Natural killer cell (primary cell): ENCODE measurements around the gene PACRG. TPM values are rescaled to one million over a fixed set of nuclear protein-coding genes. Genes with fewer than 3 reads are reported as not detected.

Experiments used
- ATAC-seq, 3 donors: fragments of 150-1000 bp in 2 of 3; fragments of 200-7000 bp in 1 of 3; cut with Tn5 transposase; 1 replicate in 1 of 3; 2 replicates in 2 of 3; pipeline ENCODE4 v1.10.0; 2021; ENCODE audit warnings: mild to moderate bottlenecking in 2 of 3, moderate library complexity in 2 of 3
- DNase-seq, 2 donors: peaks; one replicate each; pipeline versions ENCODE4 v3.0.0 to v3.0.0-alpha.2; 2013 to 2021; ENCODE audit warnings: mixed read lengths in 1 of 2
- H3K27ac ChIP-seq: one replicate; pipeline ENCODE4 v1.5.1; 2013; ENCODE audit warnings: mild to moderate bottlenecking, low read length
- H3K27me3 ChIP-seq: one replicate; pipeline ENCODE4 v1.6.1; 2013; ENCODE audit warnings: low read length; ENCODE audit not compliant: control insufficient read depth, insufficient read depth
- H3K36me3 ChIP-seq: one replicate; pipeline ENCODE4 v1.6.1; 2013; ENCODE audit warnings: low read length; ENCODE audit not compliant: control insufficient read depth, insufficient read depth
- H3K4me1 ChIP-seq: one replicate; pipeline ENCODE4 v1.6.1; 2013; ENCODE audit warnings: low read length; ENCODE audit not compliant: control insufficient read depth, insufficient read depth
- H3K4me3 ChIP-seq: one replicate; pipeline ENCODE4 v1.5.1; 2013; ENCODE audit warnings: low read length
- H3K9me3 ChIP-seq: one replicate; pipeline ENCODE4 v1.6.1; 2013; ENCODE audit warnings: low read length; ENCODE audit not compliant: control insufficient read depth, insufficient read depth
- H3K27ac Mint-ChIP-seq, 2 donors: one replicate each; pipeline ENCODE4 v1.8.0; 2022; ENCODE audit warnings: mild to moderate bottlenecking in 2 of 2, mixed read lengths in 2 of 2, moderate library complexity in 1 of 2
- H3K27me3 Mint-ChIP-seq, 2 donors: one replicate each; pipeline ENCODE4 v1.8.0; 2022; ENCODE audit warnings: low read depth in 2 of 2, mixed read lengths in 2 of 2
- H3K36me3 Mint-ChIP-seq: one replicate; pipeline ENCODE4 v1.8.0; 2022; ENCODE audit warnings: mixed read lengths
- H3K4me1 Mint-ChIP-seq, 2 donors: one replicate each; pipeline ENCODE4 v1.8.0; 2022; ENCODE audit warnings: mixed read lengths in 2 of 2
- H3K4me3 Mint-ChIP-seq: one replicate; pipeline ENCODE4 v1.8.0; 2022; ENCODE audit warnings: mild to moderate bottlenecking, moderate library complexity, mixed read lengths
- H3K9me3 Mint-ChIP-seq, 2 donors: one replicate each; pipeline ENCODE4 v1.8.0; 2022; ENCODE audit warnings: mixed read lengths in 2 of 2
- CTCF ChIP-seq: fragments of 200-600 bp; IDR thresholded peaks from one replicate; pipeline ENCODE4 v1.8.0; 2022; ENCODE audit warnings: antibody characterized with exemption
- WGBS: methylation state at CpG from one replicate; pipeline ENCODE4 v1.1.7; 2013; ENCODE audit warnings: missing lambda C conversion rate; ENCODE audit not compliant: insufficient coverage; 5-methylcytosine and 5-hydroxymethylcytosine counted together
- intact Hi-C: fragments of 100-400 bp; cut with micrococcal nuclease; formaldehyde crosslinking; loops from one replicate; pipeline ENCODE4 v1.14.2; 2022
- total RNA-seq, 4 donors: library from RNA; stranded (reverse); fragments of 120-200 nt in 1 of 4; gene quantifications; one replicate each; pipeline versions ENCODE4 v1.2.3 to v1.2.4, GENCODE V29; 2013 to 2022

The PACRG gene
- total RNA-seq, 3 donors from 2014 or later (not counting 1 experiment from before 2014, with no cell fraction given) = 0.52 TPM; not detected in 2

GRCh38 chr6:162728706-162729105, 932 bp downstream of the PACRG start:
- peak overlapping the region; percentile 87 to 89 for H3K27ac Mint-ChIP-seq
- peaks cover 11% of the 10 kb centered on the region for H3K4me1 ChIP-seq
- H3K36me3 Mint-ChIP-seq = no peaks in the 10 kb centered on the region
- no peak overlapping the region for H3K4me3 ChIP-seq
- H3K9me3 ChIP-seq = no peaks in the 10 kb centered on the region
- peaks cover 15% of the 10 kb centered on the region in 2 donors for H3K4me1 Mint-ChIP-seq
- no peak for TF ChIP-seq CTCF
- no peaks in the 10 kb centered on the region for H3K27me3 Mint-ChIP-seq
- no peaks in the 10 kb centered on the region for H3K36me3 ChIP-seq
- DNase-seq = peak in 1 of 2 donors; percentile 7
- H3K9me3 Mint-ChIP-seq = no peaks in the 10 kb centered on the region
- H3K27ac ChIP-seq = peak overlapping the region; percentile 74
- H3K27me3 ChIP-seq = no peaks in the 10 kb centered on the region
- WGBS = 100% methylated on average over 1 of the region's 1 CpG
- peak overlapping the region; percentile 72 for H3K4me3 Mint-ChIP-seq
- ATAC-seq = no peak
- intact Hi-C loops = loop anchor here (10.0 kb wide), 1 partner anchor 686 kb away; the partner anchor contains the start of gene QKI

- H3K9me3 Mint-ChIP-seq = no peaks in the 10 kb centered on the region
- H3K4me1 Mint-ChIP-seq = peaks cover 15 to 18% of the 10 kb centered on the region in 2 donors
- H3K4me1 ChIP-seq = peaks cover 11% of the 10 kb centered on the region
- peaks cover 0 to 8% of the 10 kb centered on the region in 2 donors for H3K27me3 Mint-ChIP-seq
- H3K27ac ChIP-seq = no peak overlapping the region
- H3K4me3 Mint-ChIP-seq = no peak overlapping the region
- no CpG with 5 or more reads among the region's 1 CpG for WGBS
- no peaks in the 10 kb centered on the region for H3K27me3 ChIP-seq
- no peaks in the 10 kb centered on the region for H3K36me3 ChIP-seq
- no peak overlapping the region for H3K4me3 ChIP-seq
- DNase-seq = no peak
- intact Hi-C loops = no loop called here
- H3K36me3 Mint-ChIP-seq = no peaks in the 10 kb centered on the region
- TF ChIP-seq CTCF = no peak
- ATAC-seq = no peak
- peak overlapping the region in 1 of 2 donors; percentile 65 for H3K27ac Mint-ChIP-seq
- H3K9me3 ChIP-seq = no peaks in the 10 kb centered on the region
Measured at GRCh38 chr6:162730502-162730901, 2.7 kb downstream of the PACRG start.

DNA sequence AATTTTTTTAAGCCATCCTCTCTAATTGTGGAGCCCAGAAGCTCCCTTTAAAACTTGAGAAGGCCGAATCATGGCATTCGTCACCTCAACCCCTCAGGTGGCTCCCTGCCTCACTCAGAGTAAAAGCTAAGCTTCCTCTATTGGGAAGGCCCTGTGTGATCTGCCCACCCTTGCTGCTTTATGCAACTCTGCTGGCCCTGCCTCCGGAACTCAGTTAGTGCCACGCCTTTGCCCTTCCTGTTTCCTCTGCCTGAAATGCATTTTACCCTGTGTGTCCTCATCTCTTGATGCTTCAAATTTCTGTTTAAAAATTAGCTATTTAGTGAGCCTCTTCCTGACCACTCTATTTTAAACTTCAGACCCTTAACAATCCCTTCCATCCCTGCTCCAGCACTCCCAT, 5.7 kb downstream of the PACRG start:
- 67% methylated on average over 4 of the region's 4 CpGs for WGBS
- no peaks in the 10 kb centered on the region for H3K27me3 ChIP-seq
- no peak overlapping the region for H3K27ac Mint-ChIP-seq
- H3K4me3 Mint-ChIP-seq = no peak overlapping the region
- ATAC-seq (no peak), DNase-seq (peak in 1 of 2 donors; percentile 35)
- H3K27ac ChIP-seq = no peak overlapping the region
- no peak for TF ChIP-seq CTCF
- no peak overlapping the region for H3K4me3 ChIP-seq
- peaks cover 3 to 11% of the 10 kb centered on the region in 2 donors for H3K27me3 Mint-ChIP-seq
- H3K36me3 Mint-ChIP-seq = no peaks in the 10 kb centered on the region
- H3K36me3 ChIP-seq = no peaks in the 10 kb centered on the region
- no peaks in the 10 kb centered on the region for H3K9me3 Mint-ChIP-seq
- intact Hi-C loops = no loop called here
- peaks cover 1 to 5% of the 10 kb centered on the region in 2 donors for H3K4me1 Mint-ChIP-seq
- no peaks in the 10 kb centered on the region for H3K4me1 ChIP-seq
- no peaks in the 10 kb centered on the region for H3K9me3 ChIP-seq

- no peaks in the 10 kb centered on the region for H3K36me3 Mint-ChIP-seq
- intact Hi-C loops = no loop called here
- H3K4me3 Mint-ChIP-seq = no peak overlapping the region
- Histone ChIP-seq H3K36me3 (no peaks in the 10 kb centered on the region), H3K4me1 (no peaks in the 10 kb centered on the region), H3K27me3 (no peaks in the 10 kb centered on the region), H3K27ac (no peak overlapping the region), H3K4me3 (no peak overlapping the region), H3K9me3 (no peaks in the 10 kb centered on the region)
- DNase-seq = peak in 1 of 2 donors; percentile 11
- 71% methylated on average over 1 of the region's 1 CpG for WGBS
- ATAC-seq = no peak
- H3K27ac Mint-ChIP-seq = no peak overlapping the region
- no peak for TF ChIP-seq CTCF
- peaks cover 0 to 5% of the 10 kb centered on the region in 2 donors for H3K4me1 Mint-ChIP-seq
- no peaks in the 10 kb centered on the region for H3K9me3 Mint-ChIP-seq
- H3K27me3 Mint-ChIP-seq = peaks cover 4 to 12% of the 10 kb centered on the region in 2 donors
Measured at GRCh38 chr6:162736961-162737360, 9.2 kb downstream of the PACRG start.
